ENCODE results near the gene RCE1.
"Not testable (repeated sequence)": the region's sequence is repeated elsewhere in the genome, so short reads cannot be mapped to it uniquely, and the experiment has no call there.

The RCE1 gene

DNA sequence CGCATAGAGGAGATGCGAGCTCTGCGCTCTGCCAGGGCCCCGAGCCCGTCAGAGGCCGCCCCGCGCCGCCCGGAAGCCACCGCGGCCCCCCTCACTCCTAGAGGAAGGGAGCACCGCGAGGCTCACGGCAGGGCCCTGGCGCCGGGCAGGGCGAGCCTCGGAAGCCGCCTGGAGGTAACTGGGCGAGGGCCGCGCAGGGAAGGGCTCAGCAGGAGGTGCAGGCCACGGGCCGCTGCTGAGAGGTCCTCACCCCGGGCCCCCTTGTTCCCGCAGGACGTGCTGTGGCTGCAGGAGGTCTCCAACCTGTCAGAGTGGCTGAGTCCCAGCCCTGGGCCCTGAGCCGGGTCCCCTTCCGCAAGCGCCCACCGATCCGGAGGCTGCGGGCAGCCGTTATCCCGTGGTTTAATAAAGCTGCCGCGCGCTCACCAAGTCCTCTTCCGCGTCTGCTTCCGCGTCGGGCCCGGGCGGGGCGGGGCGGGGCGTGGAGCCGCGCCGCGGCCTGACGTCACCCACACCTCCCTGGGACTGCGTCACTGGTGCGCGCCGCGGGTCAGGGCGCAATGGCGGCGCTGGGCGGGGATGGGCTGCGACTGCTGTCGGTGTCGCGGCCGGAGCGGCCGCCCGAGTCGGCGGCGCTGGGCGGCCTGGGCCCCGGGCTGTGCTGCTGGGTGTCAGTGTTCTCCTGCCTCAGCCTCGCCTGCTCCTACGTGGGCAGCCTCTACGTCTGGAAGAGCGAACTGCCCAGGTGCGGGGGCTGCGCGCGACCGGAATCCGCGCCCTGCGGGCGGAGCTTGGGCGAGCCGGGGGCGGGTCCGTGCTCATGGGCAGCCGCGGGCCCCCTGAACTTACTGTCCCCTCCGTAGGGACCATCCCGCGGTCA lies at the start of gene RCE1:
RCE1 (plus strand) TSS at position 546 of the 880 bp plus-strand sequence; CDS start at position 561, 15 bp downstream.
- peak; percentile 92 to 98 (median 96) for DNase-seq

DNA sequence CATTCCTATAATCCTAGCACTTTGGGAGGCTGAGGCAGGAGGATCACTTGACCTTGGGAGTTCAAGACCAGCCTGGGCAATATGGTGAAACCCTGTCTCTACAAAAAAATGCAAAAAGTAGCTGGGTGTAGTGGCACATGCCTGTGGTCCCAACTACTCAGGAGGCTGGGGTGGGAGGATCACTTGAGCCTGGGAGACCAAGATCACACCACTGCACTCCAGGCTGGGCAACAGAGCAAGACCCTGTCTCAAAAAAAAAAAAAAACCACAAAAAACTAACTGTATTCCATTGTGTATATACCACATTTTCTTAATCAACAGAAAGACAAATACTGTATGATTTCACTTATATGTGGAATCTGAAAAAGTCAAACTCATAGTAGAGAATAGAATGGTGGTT lies 43.4 kb upstream of the RCE1 start:
- DNase-seq = not testable (repeated sequence)

DNA sequence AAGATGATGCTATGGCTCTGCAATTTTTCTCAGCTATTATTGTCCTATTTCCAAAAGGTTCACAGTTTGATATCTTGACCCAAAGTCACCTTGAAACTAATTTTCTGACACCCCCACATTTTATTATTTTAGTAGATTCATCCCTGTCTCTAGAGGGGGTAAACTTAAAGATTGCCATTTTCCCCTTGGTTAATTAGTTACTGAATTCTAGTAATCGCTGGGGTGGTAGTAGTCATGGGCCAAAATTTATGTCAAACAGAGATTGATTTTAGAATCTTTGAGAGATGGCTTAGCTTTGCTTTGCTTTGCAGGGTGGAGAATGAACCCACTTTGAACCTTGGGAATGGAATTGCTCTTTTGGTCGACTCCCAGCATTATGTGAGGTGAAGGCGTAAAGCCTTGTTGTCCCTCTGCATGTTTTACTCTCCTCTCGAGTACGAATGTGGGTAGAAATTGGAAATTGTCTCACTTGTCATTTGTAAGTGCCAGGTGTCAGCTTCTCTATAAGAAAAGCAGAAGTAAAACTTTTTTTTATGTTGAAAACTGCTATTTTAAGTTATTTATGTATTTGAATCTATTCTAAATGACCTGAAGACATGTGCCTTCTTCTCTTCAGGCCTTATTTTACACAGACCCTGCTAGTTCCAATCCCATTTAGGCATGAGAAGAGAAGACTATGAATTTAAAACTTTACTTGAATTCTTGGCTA lies 42.4 kb upstream of the RCE1 start:
- DNase-seq = no peak

DNA sequence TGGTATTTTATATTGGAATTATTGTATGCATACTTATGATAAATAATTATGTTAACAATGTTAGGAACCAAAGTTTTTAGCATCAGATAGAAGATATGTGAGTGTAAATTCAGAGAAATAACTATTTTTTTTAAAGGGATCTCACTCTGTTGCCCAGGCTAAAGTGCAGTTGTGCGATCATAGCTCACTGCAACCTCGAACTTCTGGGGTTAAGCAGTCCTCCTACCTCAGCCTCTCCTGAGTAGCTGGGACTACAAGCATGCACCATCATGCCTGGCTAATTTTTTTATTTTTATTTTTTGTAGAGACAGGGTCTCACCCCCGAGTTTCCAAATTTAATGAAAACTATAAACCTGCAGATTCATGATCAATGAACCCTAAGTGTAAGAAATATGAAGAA lies 33.6 kb upstream of the RCE1 start:
- no peak for DNase-seq

DNA sequence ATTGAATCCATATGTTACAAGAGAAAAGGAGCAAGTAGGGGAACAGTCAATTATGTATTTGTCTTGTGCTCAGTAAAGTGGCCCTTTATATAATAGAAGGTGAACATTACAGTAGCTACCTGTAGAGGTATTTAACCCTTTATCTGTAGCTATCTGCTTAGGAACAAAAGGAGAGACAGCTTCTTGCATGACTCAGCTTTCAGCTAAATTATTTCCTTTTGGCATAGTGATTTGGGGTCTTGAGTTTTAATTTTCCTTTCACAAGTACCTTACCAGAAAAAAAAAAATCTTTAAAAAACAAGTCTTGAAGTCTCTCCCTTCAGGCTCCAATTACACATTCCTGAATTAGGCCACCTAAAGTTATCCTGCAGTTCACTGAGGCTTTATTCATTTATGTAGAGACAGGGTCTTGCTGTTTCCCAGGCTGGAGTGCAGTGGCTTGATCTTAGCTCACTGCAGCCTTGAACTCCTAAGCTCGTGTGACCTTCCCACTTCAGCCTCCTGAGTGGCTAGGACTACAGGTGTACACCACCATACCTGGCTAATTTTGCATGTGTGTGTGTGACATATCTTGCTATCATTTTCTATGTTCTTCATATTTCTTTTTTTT lies 32.6 kb upstream of the RCE1 start:
- no peak for DNase-seq

DNA sequence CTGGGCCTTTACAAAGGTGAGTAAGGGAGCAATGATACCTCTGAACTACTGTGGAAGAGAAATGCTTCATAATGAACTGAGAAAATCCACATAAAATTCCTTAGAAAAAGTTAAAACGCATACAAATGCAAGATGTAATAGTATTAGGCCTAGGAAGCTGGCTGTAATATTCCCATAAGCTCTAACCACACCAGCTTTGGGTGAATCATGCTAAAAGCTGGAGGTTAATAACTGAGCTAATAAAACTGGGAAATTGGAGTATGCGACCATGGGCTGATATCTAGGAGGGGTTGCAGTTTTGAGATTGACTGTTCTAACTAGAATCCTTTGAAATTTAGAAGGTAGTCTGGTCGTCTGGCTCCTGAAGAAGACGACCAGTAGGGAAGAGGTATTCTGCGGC lies 28.6 kb upstream of the RCE1 start:
- no peak for DNase-seq

- no peak for DNase-seq
These were observed 27.6 kb upstream of the RCE1 start for GRCh38 chr11:66815646-66816045.

- no peak for DNase-seq
These were observed 24.8 kb upstream of the RCE1 start for GRCh38 chr11:66818231-66818955.

DNA sequence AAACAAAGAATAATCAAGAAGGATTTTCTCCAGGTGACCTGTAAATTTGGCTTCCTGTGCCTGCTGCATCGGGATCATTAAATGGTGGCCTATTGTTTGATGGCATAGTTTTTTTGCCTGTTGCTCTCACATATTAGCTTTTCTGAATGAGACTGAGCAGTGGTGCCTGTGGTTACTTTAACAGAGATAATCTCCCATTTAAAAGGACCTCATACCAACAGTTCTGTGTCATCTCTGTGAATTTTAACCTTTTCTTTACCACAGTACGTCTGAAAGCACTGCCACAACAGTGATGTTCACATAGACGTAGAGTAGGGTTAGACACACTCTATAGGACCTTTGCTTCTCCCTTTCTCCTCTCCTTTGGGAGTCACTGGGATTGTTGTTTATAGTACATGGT lies 22.9 kb upstream of the RCE1 start:
- no peak for DNase-seq

- DNase-seq = no peak
These were observed 22.3 kb upstream of the RCE1 start for GRCh38 chr11:66820901-66821300.

- DNase-seq = no peak
These were observed 19.5 kb upstream of the RCE1 start for GRCh38 chr11:66823700-66824099.

- DNase-seq = not testable (repeated sequence)
These were observed 18.7 kb upstream of the RCE1 start for GRCh38 chr11:66824573-66824972.

- no peak for DNase-seq
These were observed 8.7 kb upstream of the RCE1 start for GRCh38 chr11:66834539-66834845.

GRCh38 chr11:66834943-66835342 lies 8.3 kb upstream of the RCE1 start:
- no peak for DNase-seq

- no peak for DNase-seq
These were observed 7.4 kb upstream of the RCE1 start for GRCh38 chr11:66835768-66836405.

DNA sequence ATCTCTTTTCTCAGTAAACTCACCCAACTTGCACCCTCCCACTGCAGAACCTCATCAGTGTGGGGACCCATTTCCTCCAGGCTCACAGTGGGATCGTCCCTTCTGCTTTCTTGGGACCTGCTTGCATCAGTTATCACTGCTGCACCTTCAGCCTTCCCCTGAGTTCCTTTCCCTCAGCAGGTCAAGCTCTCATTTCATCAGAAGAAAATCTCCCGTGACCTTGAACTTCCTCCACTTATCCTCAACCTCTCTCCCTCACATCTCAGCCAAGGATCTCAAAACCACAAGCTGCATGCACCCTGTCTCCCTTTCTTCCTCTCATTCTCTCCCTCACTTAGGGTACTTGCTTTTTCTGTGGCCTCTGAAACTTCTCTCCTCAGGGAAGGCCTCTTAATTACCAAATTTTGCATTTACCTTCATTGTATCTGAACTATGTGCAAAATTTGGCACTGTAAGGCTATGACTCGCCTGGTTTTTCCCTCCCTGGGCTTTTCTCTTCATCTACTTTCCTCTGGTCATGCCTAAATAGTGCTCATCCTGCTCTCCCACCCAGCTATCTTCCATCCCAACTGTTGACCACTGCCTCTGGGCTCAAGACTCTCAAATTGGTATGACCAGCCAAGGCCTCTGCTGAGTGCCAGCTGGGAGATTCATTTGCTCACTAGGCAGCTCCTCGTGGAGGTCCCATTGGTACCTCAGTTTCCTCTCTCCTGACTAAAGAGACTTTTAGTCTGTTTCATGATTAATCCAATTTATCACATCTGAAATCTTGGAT lies 2.7 kb upstream of the RCE1 start:
- peak; percentile 29 to 40 (median 31) for DNase-seq

DNA sequence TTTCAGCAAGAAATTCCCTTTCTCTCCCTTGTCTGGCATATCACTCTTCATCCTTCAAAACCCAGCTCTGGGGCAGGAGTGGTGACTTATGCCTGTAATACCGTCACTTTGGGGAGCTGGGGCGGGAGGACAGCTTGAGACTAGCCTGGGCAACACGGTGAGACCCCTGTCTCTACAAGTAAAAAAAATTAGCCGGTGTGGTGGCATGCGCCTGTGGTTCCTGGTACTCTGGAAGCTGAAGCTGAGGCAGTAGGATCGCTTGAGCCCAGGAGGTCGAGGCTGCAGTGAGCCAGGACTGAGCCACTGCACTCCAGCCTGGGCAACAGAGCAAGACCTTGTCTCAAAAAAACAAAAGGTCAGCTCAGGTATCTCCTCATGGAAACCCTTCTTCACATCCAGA lies 1.4 kb upstream of the RCE1 start:
- DNase-seq = no peak

DNA sequence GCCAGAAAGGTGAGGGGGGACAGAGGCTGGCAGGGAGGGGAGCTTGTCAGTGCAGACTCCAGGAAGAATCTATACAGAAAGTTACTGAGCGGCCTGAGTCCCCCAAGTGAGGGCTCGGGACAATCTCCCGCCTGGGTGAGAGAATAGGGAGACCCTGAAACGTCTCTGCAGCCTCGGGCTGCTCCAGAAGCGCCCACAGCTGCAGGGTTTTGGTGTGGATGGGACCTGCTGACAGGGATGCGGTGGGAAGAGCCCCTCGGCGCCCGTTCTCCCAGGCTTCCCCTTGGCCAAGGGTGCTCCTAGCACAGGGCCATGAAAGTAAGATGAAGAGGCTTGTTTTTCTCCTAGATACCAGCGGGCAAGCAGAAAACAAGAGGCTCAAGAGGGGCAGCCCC lies 743 bp upstream of the RCE1 start:
- DNase-seq = no peak

DNA sequence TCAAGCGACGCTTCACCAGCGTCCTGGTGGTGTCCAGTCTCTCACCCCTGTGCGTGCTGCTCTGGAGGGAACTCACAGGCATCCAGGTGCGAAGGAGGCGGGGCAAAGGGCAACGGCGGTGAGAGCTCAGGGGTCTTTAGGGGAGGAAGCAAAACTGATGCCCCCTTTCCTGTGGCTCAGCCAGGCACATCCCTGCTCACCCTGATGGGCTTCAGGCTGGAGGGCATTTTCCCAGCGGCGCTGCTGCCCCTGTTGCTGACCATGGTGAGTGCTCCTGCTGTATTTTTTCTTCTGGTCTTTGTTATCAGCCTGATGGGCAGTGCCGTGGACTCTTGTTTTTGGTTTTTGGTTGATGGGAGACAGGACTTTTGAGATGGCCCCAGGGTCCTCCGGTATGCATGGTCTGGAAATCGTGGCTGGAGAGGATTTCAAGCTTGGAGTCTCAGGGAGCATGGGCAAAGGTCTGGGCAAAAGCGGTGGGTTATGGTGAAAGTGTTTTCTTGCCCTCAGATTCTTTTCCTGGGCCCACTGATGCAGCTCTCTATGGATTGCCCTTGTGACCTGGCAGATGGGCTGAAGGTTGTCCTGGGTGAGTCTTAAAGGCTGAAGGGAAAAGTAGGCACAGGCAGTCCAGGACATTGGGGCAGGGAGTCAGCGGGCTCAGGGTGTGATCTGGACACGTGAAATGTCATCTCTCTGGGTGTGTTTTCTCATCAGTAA lies 695 bp downstream of the RCE1 start:
- DNase-seq = no peak

DNA sequence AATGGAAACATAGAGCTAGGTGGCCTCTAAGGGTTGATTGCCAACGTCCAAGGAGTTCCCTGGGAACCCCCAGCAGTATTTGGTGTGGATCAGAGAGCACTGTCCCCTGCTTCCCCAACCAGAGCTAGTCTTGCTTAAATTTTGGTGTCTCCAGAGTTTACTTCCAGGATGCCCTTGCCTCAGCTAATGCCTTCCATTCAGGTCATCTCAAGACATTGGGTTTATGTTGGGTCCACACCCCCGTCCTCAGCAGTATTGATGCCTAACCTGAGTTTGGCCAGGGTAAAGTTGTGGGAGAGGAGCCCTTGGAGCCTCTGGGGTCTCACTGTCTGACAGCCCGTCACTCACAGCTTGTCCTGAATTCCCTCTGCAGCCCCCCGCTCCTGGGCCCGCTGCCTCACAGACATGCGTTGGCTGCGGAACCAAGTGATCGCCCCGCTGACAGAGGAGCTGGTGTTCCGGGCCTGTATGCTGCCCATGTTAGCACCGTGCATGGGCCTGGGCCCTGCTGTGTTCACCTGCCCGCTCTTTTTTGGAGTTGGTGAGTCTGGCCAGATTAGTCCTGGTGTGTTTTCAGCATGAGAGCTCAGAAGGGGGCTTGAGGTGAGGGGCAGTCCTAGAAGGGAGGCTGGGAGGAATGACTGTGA lies 1.4 kb downstream of the RCE1 start:
- DNase-seq = no peak

All from suppressor macrophage treated with lipopolysaccharide for 1 hour (primary cell).